HG03342 (cell line): ENCODE data around the gene CHTF18.
"Not testable (repeated sequence)": the region's sequence is repeated elsewhere in the genome, so short reads cannot be mapped to it uniquely, and the experiment has no call there.

ENCODE experiments used
- ATAC-seq: cut with Tn5 transposase; IDR thresholded peaks from one replicate; pipeline ENCODE4 v1.9.1; 2021; ENCODE audit warnings: mild to moderate bottlenecking, moderate library complexity; ENCODE audit not compliant: unreplicated experiment

The CHTF18 gene

DNA sequence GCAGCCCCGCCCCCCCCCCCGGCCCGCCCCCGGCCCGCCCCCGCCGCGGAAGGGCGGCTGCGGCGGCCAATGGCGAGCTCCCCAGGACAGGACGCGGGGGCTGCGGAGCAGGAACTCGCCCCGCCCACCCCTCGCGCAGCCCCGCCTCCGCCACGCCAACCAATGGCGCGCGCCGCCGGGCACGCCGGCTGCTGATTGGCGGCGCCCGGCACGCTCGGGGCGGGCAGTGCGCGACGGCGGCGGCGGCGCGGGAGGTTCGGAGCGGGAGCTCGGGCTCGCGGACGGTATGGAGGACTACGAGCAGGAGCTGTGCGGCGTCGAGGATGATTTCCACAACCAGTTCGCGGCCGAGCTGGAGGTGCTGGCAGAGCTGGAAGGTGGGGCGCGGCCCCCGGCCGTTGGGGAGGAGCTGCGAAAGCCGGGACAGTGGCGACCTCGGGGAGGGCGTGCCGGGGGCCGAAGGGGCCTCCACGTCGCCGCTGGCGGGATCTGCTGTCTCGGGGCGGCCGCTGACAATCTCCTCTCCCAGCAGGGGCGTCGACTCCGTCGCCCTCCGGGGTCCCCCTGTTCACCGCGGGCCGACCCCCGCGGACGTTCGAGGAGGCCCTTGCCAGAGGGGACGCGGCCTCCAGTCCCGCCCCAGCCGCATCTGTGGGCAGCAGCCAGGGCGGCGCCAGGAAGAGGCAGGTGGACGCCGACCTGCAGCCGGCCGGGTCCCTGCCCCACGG, at the start of gene CHTF18:
TSS of gene CHTF18 (plus strand) at position 222 of the 728 bp plus-strand sequence. CDS start at position 287, 65 bp downstream.
- peak; percentile 70 for ATAC-seq

DNA sequence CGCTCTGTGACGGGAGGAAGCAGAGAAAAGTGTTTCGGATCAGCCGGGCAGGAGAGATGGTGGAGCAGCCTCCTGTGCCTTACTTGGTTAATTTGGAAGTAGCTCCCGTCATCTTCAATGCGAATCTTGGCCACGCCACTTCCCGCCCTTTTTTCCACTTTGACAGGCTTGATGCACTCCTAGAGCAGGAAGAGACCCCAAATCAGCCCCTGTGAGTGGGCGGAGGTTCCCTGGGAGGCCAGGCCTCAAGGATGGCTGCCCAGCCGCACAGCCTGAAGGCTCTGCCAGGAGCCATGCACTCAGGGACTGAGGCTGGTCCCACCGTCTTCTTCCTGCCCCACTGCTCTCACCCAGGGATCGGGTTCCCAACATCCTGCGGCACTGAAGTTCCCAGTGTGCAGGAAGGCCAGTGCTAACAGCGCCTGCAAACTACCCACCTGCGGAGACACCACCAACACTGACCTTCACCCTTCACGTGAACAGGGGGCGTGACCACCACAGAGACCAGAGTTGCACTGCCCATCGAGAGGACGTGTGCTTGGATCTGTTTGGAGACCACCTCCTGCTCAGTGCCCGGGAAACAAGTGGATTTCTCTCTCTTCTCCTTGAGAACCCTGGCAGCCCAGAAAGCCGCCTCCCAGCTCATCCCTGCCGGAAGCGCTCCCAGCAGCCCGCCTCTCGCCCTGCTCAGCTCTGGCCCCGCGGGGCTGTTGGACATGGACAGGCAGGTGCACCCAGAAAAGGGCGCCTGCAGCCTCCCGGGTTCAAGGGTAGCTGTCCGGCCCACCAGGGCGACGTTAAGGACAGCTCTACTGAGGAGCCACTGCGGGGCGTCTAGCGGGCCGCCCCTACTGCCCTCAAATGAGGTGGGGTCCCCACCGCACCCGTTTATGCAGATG, 48.6 kb upstream of the CHTF18 start:
- ATAC-seq, result no peak

DNA sequence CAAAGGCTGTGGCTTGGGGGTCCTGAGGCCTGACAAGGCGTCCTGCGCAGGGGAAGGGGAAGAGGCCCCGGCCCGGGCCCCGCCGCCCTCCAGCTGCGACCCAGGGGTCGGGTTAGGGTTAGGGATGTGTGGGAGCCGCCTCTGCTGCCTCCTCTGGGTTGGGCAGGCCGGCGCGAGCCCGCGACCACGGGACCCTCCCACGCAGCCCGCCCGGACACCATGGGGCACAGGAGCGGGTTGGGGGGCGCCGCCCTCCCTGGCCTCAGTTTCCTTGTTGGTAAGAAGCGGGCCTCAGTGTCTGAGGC, 48.0 kb upstream of the CHTF18 start:
- ATAC-seq, result no peak

DNA sequence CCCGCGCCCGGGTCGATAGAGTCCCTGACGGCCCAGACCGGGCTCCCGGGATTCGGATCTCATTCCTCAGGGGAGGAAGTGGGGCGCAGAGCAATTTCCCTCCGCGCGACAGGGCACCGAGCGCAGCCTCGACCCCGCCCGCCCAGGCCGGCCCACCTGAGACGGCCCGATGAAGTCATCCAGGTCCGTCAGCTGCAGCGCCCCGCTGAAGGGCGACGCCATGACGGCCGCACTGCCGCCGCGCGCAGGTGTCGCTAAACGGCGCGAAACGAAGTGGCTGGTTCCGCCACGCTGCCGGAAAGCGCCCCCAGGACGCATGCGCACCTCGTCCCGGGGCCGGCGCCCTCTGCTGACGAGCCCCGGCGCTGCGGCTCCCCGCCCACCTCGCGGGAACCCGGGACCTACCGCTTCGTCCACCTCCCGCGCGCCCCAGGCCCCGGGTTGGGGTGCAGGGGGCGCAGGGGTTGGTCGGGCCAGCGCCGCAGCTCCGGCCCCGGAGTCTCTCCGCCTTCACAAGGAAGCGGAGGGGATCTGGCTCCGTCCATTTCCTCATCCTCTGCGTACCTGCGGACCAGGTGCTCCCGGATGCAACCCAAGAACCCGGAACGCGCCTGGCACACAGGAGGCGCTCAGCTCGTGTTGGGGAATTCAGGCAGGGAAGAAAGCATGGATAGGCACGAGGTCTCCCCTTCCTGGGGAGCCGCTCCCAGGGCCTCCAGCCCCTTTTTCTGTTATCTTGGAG, 47.5 kb upstream of the CHTF18 start, which contains the start of gene CIAO3:
TSS of gene CIAO3 (minus strand) at position 234 of the 742 bp plus-strand sequence. CDS start at position 222, 12 bp downstream.
- ATAC-seq, result peak; percentile 71

DNA sequence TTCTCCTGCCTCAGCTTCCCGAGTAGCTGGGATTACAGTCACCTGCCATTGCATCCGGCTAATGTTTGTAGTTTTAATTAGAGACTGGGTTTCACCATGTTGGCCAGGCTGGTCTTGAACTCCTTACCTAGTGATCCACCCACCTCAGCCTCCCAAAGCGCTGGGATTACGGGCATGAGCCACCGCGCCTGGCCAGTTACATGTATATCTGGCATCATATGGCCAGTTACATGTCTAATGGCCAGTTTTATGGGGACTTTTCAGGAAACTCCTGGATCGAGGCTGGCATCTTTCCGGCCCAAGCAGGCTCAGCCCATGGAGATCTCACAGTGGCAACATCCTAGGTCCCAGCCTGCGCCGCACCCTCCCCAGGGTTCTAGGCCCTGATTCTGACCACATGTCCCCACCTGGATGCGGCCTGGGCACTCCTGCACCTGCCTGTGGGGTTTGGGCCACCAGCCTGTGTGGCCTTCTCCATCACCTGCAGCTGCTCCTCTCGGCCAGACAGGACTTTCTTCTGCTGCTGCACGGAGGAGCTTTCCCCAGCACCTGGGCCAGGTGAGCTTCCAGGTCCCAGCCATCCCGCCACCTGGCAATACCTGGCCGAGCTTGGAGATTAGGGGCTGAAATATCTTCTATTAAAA, 46.3 kb upstream of the CHTF18 start:
- ATAC-seq, result no peak

DNA sequence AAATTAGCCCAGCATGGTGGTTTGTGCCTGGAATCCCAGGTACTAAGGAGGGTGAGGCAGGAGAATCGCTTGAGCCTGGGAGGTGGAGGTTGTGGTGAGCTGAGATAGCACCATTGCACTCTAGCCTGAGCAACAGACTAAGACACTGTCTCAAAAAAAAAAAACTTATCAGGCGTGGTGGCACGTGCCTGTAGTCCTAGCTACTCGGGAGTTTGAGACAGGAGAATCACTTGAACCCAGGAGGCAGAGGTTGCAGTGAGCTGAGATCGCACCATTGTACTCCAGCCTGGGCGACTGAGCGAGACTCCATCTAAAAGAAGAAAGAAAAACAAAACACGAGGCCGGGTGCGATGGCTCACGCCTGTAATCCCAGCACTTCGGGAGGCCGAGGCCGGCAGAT, 45.5 kb upstream of the CHTF18 start:
- ATAC-seq, result not testable (repeated sequence)

DNA sequence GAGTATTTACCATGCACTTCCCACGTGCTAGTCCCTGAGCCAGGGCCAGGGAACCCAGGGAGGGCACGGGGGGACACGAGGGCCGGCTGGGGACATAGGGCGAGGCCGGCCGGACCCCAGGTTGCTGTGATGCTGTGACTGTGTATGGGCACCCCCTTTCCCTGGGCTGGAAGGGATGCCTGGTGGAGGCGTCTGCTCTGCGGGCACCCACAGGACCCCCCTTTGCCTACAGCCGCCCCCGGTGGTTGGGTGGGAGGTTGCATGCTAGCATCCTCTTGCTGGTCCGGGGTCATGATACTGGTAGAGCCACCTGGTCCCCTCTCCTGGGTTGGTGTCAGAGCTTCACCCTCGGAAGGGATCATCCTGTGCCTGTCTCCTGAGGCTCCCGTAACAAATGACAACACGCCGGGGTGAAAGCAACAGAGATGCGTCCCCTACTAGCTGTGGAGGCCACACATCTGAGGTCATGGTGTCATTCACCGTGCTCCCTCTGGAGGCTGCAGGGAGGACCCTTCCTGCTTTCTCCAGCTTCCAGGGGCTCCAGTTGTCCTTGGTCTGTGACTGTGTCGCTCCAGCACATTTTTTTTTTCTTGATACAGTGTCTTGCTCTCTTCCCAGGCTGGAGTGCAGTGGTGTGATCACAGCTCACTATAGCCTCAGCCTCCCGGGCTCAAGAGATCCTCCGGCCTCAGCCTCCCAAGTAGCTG, 44.5 kb upstream of the CHTF18 start:
- no peak for ATAC-seq

DNA sequence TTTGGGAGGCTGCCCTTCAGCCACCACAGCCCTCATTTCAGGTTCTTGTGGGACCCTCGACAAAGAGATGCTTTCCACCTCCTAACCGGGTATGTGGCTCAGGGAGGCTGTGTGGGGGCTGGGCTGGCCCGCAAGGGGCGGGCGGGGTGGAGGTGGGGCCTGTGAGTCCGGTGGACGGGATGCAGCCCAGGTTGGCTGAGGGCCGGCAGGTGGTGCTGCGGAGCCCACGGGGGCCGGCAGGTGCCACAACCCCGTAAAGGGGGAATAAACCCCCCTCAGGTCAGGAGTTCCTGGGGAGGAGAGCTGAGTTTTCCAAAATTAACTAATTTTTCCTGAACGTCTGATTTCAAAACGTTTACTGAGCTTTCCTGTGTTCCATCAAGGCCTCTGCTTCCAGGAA, 42.7 kb upstream of the CHTF18 start:
- no peak for ATAC-seq

DNA sequence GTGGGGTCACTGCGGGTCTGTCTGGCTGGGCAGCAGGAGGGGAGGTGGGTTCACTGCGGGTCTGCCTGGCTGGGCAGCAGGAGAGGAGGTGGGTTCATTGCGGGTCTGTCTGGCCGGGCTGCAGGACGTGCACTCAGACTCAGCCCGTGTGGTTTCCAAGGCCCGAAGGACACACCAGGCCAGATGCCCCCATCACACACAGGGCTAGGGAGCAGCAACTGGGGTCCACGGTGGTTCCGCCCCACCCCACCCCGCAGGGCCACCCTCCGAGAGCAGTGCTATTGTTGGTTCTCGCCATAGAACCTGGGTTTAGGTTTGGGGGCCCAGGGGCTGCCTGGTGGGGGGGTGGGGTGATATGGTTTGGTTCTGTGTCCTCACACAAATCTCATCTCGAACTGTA, 41.8 kb upstream of the CHTF18 start:
- ATAC-seq, result no peak

DNA sequence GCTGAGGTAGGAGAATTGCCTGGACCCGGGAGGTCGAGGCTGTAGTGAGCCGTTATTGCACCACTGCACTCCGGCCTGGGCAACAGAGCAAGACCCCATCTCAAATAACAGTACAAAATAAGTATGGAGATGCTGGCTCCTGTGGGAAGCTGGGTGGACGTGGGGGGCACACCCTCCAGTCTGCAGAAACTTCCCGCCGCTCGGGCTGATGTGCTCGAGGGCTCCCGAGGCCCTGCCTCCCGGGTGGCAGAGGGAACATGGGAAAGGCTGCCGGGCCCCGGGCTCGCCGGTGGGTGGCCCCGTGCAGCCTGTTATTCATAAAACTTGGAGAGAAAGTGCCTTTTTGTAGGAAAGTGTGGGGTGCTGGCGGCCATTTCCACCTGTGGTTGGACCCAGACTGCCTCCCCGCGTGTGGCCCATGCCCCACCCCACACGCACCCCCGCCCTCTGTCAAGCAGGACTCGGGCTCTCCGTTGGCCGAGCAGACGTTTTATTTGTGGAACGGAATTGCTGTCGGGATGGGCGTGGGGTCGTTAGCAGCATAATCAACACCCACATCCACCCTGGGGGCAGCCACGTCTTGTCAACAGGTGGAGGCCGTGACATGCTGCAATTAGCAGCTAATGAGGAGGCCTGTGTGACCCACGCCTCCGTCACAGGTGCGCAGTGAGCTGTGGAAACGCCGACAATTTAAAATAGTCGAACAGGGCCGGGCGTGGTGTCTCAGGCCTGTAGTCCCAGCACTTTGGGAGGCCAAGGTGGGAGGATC, 40.3 kb upstream of the CHTF18 start:
- no peak for ATAC-seq

DNA sequence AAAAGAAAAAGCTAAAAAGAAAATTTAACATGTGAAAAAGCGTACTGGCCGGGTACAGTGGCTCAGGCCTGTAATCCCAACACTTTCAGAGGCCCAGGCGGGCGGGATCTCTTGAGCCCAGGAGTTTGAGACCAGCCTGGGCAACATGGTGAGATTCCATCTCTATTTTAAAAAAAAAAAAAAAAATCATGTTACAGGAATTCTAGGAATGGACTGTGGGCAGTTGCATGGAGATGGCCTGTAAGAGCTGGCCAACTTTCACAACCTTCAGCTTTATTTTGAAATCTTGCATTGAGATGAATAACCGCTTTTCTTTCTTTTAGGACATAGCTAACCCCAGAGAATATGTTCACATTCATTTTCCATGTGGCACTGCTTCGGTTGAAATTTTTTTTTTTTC, 39.4 kb upstream of the CHTF18 start:
- ATAC-seq, result no peak

DNA sequence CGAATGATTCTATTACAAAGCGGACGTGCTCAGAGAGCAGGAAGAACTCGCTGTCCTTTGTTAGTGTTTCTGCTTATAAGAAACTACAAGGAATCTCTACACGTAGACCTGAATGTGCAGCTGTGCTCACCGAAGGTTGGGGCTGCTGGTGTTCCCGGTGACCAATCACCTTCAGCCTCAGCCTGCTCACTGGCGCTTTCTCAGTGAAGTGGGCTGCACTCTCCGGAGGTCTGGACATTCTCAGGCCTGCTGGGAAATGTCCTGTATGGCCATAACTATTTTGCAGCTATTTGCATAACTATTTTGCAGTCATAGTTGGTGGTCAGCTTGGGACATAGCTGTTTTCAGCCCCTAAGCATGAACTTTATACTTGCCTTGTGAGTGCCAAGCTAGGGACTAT, 37.9 kb upstream of the CHTF18 start:
- no peak for ATAC-seq

DNA sequence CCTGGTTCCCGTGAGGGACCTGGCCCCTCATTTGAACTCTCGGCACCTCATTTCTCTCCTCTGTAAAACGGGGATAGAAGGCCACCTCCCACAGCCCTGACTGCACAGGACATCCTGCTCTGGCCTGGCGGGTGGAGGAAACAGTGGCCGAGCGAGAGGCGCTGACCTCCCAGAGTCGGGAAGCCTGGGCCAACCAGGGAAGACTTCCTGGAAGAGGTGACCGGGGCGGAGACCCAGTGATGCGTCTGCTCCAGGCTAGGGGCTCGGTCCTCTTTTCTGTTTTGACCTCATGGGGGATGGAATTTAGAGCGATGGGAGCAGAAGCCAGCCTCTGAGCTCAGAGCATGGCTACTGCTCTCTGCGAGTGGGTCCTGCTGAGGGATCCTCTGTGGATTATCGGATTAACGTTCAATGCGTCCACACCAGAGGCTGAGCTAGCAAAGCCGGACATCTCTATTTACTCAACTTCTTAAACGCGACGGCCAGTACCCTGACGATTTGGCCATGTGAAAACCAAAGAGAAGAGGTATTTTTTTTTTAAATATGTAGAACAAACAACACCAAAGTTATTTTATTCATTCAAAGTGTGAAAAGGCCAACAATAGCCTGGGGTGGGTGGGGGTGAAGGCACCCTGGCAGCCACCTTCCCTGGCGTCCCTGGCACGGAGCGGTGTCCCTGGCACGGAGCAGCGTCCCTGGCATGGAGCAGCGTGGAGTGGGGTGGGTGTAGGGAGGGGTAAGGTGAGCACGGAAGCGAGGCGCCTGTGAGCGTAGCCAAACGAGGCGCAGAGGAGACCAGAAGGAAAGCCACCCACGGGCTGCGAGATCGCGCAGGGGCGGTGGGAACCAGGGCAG, 37.0 kb upstream of the CHTF18 start:
- no peak for ATAC-seq

DNA sequence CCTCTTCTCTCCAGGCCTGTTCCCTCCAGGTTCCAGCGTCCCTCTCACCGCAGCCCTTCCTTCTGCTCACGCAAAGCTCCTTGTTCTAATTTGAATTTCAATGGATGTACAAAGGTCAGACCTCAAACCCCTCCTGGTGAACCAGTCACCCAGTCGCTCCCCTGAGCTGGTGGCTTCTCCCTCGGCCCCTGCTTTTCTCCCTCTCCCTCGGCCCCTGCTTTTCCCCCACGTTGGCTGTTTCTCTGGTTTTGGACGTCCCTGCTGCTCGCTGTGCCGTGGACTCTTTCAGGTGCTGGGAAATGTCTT, 36.5 kb upstream of the CHTF18 start:
- no peak for ATAC-seq

DNA sequence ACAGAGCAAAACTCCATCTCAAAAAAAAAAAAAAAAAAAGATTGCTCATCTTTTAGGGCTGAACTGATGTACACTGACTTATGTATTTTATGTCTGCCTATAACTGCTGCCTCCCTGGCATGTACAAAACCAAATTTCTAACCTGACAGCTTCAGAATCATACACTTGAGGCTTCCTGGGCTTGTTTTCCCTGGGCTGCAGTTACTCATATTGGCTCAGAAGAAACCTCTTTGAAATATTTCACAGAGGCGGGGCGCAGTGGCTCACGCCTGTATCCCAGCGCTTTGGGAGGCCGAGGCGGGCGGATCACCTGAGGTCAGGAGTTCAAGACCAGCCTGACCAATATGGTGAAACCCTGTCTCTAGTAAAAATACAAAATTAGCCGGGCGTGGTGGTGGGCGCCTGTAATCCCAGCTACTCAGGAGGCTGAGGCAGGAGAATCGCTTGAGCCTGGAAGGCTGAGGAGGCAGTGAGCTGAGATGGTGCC, 34.3 kb upstream of the CHTF18 start:
- ATAC-seq, result not testable (repeated sequence)

DNA sequence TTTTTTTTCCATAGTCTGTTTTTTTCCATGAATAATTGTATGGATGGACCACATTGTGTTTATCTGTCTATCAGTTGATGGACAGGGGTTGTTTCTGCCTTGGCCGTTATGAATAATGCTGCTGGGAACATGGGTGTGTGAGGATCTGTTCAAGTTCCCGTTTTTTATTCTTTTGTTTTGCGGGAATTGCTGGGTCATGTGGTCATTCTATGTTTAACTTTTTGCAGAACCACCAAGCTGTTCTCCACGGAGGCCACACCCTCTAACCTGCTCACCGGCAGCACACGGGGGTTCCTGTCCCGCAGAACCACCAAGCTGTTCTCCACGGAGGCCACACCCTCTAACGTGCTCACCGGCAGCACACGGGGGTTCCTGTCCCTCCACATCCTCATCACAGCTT, 33.8 kb upstream of the CHTF18 start:
- no peak for ATAC-seq

DNA sequence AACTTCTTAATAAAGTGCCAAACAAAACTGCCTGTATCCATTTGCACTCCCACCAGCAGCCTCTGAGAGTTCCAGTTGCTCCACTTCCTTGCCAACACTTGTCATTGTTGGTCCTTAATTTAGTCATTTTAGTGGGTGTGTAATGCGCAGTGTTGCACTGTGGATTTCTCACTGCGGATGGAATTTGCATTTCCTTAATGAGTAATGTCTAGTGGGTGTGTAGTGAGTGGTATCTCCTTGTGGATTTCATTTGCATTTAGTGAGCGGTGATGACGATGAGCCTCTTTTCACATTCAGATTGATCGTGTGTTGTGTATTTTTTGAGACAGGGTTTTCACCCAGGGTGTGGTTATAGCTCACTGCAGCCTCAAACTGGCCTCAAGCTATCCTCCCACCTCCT, 32.0 kb upstream of the CHTF18 start:
- ATAC-seq, result no peak

DNA sequence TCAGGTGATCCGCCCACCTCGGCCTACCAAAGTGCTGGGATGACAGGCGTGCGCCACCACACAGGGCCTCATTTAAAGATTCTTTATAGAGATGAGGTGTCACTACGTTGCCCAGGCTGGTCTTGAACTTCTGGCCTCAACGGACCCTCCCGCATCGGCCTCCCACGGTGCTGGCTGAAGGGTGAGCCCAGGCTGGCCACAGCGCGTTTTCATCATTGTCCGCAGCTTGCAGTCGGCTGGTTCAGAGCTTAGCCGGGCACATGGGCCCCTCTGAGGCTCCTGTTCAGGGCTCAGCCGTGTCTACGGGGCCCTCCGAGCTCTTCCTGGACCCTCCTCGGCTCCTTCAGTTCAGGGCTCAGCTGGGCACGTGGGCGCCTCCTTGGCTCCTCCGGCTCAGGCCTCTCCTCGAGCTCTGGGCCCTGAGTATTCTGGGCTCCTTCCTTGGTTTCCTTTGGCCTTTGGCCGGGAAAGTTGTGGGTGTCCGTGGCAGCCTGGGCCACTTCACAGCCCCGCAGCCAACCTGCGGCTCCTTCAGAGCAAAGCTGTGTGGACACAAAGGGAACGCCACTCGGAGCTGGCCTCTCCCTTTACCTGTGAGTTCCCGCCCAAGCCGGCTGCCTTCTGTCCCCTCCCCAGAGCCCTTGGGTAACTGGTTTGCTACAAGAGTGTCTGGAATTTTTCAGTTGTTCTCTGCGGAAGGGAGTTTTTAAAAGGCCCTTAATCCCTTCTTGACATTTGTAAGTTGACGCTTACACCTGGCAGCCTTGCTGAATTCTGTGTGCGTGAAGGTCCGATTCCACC, 29.1 kb upstream of the CHTF18 start:
- ATAC-seq, result no peak
